ENCODE data around the gene ACSM3.

The ACSM3 gene

GRCh38 chr16:20743591-20743990 is 20.2 kb upstream of the ACSM3 start:
- H3K4me3 ChIP-seq (ENCODE audit: low read depth, low read length), result no peak overlapping the region
- TF ChIP-seq CTCF (IDR thresholded peaks at IDR 0.05; ENCODE audit: low read depth, low read length), result no peak
- no peak for DNase-seq (ENCODE audit: low read depth, low spot score)
- in situ Hi-C loops (cut with HindIII; ENCODE audit: low sequenced_read_pairs), result no loop called here

GRCh38 chr16:20744922-20745440 is 18.8 kb upstream of the ACSM3 start:
- no peak for DNase-seq (ENCODE audit: low read depth, low spot score)
- no peak overlapping the region for H3K4me3 ChIP-seq (ENCODE audit: low read depth, low read length)
- in situ Hi-C loops (cut with HindIII; ENCODE audit: low sequenced_read_pairs), result no loop called here
- no peak for TF ChIP-seq CTCF (IDR thresholded peaks at IDR 0.05; ENCODE audit: low read depth, low read length)

- H3K4me3 ChIP-seq (ENCODE audit: low read depth, low read length), result no peak overlapping the region
- no peak for TF ChIP-seq CTCF (IDR thresholded peaks at IDR 0.05; ENCODE audit: low read depth, low read length)
- DNase-seq (ENCODE audit: low read depth, low spot score), result no peak
- in situ Hi-C loops (cut with HindIII; ENCODE audit: low sequenced_read_pairs), result no loop called here
These were observed 17.4 kb upstream of the ACSM3 start for GRCh38 chr16:20746461-20746860.

- TF ChIP-seq CTCF (IDR thresholded peaks at IDR 0.05; ENCODE audit: low read depth, low read length), result no peak
- no peak for DNase-seq (ENCODE audit: low read depth, low spot score)
These were observed 16.6 kb upstream of the ACSM3 start for GRCh38 chr16:20747030-20747816.

GRCh38 chr16:20749474-20749873 is 14.3 kb upstream of the ACSM3 start:
- H3K4me3 ChIP-seq (ENCODE audit: low read depth, low read length), result no peak overlapping the region
- in situ Hi-C loops (cut with HindIII; ENCODE audit: low sequenced_read_pairs), result no loop called here
- TF ChIP-seq CTCF (IDR thresholded peaks at IDR 0.05; ENCODE audit: low read depth, low read length), result no peak
- no peak for DNase-seq (ENCODE audit: low read depth, low spot score)

More at GRCh38 chr16:20747030-20747816, 16.6 kb upstream of the ACSM3 start:
- no peak overlapping the region for H3K4me3 ChIP-seq (ENCODE audit: low read depth, low read length)
- in situ Hi-C loops (cut with HindIII; ENCODE audit: low sequenced_read_pairs), result no loop called here

- DNase-seq (ENCODE audit: low read depth, low spot score), result no peak
- TF ChIP-seq CTCF (IDR thresholded peaks at IDR 0.05; ENCODE audit: low read depth, low read length), result no peak
- no peak overlapping the region for H3K4me3 ChIP-seq (ENCODE audit: low read depth, low read length)
- in situ Hi-C loops (cut with HindIII; ENCODE audit: low sequenced_read_pairs), result no loop called here
These were observed 13.3 kb upstream of the ACSM3 start for GRCh38 chr16:20750558-20750957.
